Dermis blood vessel endothelial cell (primary cell): ENCODE data around the gene GLMP. TPM values are rescaled to one million over a fixed set of nuclear protein-coding genes. Genes with fewer than 3 reads are reported as not detected.
"Not testable (repeated sequence)": the region's sequence is repeated elsewhere in the genome, so short reads cannot be mapped to it uniquely, and the experiment has no call there.

Source experiments
- DNase-seq: peaks from one replicate; pipeline ENCODE4 v3.0.0; 2010
- total RNA-seq: library from RNA; depleted of rRNA; stranded (reverse); fragments of >200 nt; gene quantifications from 2 replicates; pipeline ENCODE4 v1.2.3, GENCODE V29; 2014

GLMP gene, protein sequence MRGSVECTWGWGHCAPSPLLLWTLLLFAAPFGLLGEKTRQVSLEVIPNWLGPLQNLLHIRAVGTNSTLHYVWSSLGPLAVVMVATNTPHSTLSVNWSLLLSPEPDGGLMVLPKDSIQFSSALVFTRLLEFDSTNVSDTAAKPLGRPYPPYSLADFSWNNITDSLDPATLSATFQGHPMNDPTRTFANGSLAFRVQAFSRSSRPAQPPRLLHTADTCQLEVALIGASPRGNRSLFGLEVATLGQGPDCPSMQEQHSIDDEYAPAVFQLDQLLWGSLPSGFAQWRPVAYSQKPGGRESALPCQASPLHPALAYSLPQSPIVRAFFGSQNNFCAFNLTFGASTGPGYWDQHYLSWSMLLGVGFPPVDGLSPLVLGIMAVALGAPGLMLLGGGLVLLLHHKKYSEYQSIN
- total RNA-seq = 48.3 and 50.4 TPM in 2 replicates

DNA sequence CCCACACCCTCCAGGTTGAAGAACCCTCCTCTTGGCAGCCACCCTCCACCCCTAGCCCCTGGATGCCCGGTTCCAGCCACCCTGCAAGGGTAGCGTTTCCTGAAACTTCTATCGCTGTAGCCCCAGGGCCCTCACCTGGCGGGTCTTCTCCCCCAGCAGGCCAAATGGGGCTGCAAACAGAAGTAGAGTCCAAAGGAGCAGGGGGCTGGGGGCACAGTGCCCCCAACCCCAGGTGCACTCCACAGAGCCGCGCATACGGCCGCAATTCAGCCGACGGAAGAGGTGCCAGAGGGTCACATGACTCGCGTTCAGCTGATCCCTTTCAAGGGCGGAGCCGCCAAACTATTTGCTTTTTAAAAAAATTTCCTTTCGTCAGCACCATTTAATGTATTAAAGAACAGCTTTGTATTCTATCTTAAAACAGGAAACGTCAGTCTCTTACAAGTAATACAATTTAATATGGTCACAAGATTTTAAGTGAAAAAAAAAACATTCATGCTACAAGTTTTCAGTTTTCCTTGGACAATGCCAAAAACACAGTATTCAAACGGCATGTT is at the start of gene GLMP:
GLMP (minus strand) TSS at position 289 of the 557 bp plus-strand sequence; CDS start at position 255, 34 bp downstream.
- DNase-seq = peak; percentile 79

DNA sequence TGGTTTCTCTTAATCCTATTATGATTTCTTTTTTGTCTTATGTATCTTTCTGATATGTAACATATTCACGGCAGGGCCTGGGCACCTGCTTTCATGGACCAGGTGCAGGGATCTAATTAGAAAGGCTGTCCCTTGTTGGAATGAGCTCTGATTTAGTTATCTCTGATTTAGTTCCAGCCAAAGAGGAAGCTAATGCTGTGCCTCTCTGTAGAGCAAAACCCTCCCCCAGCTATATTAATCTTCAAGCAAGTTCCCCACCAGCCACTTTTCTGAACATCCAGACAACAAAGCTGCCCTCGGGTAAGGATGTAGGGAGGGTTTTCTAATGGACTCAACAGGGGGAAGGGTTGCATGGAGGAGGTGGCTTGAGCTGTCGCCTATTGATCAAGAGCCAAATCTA is 48.9 kb upstream of the GLMP start:
- DNase-seq = no peak

DNA sequence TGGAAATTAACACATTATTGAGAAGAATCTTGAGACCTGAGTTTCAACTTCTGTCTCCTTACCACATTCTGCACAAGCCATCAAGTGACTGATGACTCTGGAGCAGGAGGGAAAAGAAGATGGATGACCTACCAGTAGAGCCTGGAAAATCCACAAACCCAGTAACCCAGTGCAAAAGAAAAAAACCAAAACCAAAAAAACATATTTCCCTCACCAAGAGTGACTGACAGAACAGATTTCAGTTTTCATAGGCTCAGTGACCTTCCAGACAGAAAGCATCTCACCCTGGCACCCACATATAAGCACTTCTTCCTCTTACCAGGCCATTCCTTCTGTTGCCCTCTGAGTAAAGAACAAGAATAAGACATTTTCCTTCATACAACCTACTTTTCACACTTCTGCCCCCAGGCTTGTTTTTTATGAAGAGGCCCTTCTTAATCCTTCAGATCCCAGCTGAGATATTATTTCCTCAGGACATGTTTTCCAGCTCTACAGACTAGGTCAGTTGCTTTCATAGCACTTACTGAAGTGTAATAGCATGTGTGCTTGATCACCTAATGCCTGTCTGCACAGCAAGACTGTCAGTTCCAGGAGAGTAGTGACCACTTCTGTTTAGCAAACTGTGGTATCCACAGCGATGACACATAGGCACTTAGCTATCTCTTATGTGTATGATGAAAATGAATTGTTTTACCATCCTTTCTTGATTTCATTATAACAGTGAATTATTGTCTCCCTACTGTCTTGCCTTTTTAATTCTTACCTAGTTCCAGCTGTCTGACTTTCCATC is 46.9 kb upstream of the GLMP start:
- no peak for DNase-seq

DNA sequence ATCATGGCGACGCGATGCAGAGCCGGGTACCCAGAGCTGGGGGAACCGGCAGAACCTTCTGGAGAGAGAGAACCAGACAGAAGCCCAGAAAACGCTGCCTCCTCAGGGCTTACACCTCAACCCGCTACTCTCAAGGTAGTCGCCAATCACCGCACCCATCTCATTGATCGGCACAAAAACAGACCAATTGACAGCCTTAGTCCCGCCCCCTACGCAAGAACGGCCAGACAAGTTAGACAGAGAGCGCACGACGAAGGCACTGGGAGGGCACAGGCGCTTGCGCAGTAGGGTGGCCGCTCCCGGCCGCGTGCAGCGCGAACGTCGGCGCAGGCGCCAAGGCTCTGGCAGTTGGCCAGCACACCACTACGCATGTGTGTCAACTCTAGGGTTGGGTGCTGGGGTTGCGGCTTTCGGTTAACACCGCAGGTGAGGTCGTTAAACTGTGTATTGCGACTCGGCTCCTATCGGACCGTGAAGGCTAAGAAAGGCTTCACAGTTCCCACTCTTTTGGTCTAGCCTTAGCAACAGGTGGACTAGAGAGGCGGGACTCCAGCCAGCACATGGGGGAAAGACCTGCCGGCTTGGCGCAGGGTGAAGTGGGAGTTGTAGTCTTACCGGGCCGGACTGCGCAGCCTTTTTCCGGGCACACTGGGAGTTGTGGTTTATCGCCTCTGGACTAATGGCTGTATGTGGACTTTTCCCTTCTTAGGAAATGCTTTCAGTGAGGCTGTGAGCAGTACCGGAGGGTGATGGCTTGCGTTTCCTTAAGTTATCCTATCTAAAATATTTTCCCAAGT is 42.9 kb upstream of the GLMP start, which contains the start of the genes CCT3 and TSACC:
CCT3 (minus strand) TSS at position 113 of the 797 bp plus-strand sequence; CDS start at position 5, 108 bp downstream.
TSACC (plus strand) TSS at position 347 of the 797 bp plus-strand sequence. CDS start 1,232 bp downstream, outside the sequence.
- peak; percentile 100 for DNase-seq

DNA sequence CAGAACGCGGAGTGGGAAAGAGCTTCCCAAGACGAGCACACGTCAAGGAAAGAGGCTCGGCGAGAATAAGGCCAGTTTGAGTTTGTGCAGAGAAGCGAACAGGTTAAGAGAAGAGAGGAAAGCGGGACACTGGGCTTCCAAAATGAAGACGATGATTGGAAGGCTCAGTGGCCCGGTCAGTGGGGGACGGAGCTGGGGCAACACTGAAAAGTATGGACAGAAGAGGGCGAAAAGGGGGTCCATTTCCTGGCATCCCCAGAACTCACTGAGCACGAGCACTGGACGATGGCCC is 42.4 kb upstream of the GLMP start:
- DNase-seq = no peak

DNA sequence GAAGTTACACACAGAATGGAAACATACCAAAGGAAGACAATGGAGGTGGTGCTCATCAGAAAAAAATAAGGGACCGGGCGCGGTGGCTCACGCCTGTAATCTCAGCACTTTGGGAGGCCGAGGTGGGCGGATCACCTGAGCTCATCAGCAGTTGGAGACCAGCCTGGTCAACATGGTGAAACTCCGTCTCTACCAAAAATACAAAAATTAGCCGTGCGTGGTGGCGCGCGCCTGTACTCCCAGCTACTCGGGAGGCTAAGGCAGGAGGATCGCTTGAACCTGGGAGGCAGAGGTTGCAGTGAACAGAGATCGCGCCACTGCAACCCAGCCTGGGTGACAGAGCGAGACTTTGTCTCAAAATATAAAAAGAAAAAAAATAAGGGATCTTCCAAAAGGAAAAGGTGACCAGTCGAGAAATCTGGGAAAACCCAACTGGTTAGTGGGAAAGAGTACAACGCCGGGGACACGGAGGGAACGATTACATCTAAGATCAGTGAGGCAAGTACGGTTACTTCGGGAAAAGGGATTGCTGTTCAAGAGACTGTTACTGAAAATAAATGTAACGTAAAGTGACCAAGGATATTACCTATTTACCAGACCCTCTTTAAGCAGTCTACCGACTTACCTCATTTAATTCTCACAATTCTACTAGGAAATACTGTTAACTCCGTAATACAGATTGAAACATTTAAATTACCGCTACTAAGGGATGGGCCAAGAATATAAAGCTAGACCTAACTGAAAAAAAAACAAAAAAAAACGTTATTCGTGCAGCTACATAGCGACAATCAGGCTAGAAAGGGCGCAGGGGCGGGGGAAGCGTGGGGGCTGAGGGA is 41.8 kb upstream of the GLMP start:
- peak; percentile 23 for DNase-seq

DNA sequence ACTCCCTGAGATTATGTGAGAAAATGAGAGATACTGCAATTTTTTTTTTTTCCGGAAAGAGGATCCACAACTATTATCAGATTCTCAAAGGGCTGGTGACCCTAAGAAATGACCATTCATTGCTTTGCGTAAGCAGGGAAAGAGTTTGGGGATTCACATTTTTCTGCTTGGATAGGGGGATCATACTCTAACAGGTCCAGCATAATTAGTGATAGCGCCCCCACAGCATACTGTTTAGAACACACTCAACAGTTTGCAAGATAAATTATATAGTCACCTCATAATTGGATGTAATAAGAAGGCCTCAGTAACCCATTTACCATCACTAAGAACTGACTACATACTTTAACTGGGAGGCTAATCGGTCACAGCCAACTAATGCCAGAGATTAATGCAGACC is 40.8 kb upstream of the GLMP start:
- DNase-seq = peak; percentile 49

DNA sequence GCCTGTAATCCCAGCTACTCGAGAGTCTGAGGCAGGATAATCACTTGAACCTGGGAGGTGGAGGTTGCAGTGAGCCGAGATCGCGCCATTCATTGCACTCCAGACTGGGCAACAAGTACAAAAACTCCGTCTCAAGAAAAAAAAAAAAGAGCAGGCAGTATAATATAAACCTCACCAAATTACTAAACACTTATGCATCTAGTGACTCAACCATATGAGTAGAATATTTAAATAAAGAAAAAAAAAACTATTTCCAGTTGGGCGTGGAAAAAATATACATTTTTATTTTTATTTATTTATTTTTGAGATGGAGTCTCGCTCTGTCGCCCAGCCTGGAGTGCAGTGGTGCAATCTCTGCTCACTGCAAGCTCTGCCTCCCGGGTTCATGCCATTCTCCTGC is 27.7 kb upstream of the GLMP start:
- DNase-seq = not testable (repeated sequence)

DNA sequence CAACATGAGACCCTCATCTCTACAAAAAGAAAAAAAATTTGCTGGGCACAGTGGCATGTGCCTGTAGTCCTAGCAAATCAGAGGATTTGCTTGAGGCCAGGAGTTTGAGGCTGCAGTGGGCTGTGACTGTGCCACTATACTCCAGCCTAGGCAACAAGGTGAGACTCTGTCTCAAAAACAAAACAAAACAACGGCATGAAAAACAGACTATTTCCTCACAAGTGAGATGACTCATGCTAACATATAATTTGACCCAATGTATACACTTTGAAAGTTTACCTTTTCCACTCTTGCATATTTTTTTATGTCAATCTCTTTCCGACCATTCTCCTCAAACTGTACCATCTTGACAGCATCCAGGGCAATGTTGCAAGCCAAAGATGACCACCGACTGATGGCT is 25.1 kb upstream of the GLMP start:
- DNase-seq = no peak

DNA sequence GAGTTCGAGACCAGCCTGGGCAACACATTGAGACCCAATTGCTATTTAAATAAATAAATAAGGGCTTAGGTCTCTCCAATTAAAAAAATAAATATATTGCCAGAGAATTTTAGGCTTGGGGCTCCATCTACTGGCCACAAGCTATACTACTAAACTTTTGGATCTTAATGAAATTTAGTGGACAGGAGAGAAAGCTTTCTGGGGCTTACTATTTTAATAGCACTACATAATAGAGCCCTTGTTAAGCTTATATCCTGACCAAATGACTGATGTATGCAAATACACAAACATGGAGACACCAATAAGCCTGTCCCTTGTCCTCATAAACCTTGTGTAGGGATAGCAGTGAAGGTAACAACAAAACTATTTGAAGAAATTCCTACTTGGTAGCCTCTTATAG is 24.2 kb upstream of the GLMP start:
- peak; percentile 64 for DNase-seq

DNA sequence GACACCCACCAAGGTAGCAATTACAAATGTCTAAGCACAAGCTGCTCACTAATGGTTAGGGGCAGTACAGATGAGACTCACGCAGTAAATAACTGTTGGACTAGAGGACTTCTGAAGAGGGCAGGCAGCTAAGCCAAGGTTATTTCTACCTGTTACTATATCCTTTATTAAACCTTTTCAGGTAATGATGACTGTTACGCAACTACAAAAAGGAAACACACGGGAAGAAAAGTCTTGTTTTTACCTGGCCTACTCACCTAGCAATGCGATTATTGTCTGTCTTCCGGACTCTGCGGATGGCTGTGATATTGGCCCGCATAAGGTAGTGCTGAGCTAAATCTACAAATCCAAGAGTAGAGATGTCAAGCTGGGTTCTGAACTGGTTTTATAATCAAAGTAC is 21.4 kb upstream of the GLMP start:
- no peak for DNase-seq

DNA sequence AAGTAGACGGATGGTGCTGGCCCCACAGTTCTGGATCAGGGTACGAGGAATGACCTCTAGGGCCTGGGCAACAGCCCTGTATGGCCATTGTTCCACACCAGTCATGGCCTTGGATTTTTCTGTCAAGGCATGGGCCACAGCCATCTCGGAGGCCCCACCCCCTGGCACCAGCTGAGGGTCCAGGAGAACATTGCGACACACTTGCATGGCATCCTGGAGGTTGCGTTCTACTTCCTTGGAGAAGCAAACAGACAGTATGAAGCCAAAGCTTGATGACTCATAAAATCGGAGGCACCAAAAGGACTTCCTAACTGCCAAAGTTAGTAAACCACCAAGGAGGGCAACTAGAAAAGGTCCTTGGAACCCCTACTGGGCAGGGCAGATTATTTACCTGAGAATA is 15.5 kb upstream of the GLMP start:
- no peak for DNase-seq

DNA sequence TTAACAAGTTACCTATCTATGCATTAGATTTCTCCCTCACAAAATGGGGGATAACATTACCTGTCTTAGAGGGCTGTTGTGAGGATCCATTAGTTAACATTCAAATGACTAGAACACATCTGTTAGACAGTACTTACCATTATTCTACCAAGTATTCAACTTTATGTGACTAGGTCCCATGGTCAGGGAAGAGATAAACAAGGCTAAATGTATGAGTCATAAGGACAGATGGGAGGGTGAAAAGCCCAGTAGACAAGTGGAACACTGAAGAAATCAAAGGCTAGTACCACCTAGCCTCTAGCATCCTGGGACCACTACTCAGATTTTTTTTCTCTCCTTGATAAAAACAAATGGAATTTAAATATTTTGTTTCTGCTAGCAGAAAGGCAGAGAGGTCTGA is 12.6 kb upstream of the GLMP start:
- peak; percentile 20 for DNase-seq

DNA sequence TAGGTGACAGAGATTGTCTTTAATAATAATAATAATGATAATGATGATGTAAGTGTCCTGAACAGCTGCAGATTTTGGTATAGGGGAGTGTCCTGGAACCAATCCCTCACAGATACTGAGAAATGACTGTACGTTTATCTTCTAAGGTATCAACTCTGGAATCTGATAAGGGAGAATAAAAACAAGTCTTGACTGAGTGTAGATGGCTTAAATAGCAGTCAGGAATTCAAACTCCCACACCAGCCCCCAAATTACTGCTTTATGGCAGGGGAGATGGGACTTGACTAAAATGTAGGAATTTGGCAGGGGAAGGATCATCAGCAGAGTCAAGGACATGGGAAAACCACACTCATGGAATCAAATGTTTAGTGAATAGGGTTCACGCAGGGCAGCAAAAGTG is 9.7 kb upstream of the GLMP start:
- no peak for DNase-seq

DNA sequence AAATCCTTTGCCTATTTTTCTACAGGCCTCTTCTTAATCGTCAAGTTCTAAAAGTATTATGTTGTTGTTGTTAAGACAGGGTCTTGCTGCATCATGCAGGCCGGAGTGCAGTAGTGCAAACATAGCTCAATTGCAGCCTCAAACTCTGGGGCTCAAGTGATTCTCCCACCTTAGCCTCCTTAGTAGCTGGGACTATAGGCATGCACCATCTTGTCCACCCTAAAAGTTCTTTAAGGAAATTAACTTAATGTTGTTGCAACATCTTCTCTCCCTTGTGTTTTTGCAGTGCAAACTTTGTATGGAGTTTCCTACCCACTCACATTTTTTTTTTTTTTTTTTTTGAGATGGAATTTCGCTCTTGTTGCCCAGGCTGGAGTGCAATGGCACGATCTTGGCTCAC is 7.8 kb upstream of the GLMP start:
- DNase-seq = no peak

DNA sequence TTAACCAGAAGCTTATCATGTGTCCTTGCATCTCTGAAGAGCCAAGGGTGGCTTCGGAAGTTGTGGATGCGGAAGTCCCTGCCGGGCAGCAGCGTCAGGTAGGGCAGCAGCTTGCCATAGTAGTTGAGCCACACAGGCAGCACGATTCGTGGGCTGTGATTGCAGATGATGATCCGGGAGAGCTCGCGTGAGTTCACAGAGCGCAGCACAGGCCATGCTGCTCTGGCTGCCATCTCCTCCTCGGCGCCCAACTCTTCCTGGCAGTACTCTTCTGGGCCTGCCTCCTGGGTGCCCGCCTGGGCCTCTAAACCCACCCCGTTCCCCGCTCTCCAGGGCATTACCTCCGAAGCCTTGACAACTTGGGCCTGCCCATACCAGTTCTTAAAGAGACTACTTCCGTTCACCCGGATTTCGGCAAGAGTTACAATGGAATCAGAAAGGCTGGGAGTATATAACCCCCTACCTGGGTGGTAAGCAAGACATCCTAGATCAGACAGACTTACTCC is 3.4 kb upstream of the GLMP start, which contains the start of gene VHLL:
VHLL (minus strand) TSS at position 456 of the 506 bp plus-strand sequence; CDS start at position 338, 118 bp downstream.
- DNase-seq = no peak

DNA sequence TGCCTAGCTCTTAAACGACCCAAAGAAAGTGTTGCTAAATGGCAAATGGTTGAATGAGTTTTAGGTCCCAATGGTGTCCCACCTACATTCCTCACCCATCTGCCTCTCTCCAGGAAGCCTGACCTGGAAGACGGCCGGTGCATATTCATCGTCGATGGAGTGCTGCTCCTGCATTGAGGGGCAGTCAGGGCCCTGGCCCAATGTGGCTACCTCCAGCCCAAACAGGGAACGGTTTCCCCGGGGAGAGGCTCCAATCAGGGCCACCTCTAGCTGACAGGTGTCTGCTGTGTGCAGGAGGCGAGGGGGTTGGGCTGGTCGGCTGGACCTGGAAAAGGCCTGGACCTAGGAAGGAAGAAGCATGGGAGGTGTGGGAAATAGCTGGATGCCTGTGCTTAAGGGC is 1.6 kb downstream of the GLMP start:
- no peak for DNase-seq

DNA sequence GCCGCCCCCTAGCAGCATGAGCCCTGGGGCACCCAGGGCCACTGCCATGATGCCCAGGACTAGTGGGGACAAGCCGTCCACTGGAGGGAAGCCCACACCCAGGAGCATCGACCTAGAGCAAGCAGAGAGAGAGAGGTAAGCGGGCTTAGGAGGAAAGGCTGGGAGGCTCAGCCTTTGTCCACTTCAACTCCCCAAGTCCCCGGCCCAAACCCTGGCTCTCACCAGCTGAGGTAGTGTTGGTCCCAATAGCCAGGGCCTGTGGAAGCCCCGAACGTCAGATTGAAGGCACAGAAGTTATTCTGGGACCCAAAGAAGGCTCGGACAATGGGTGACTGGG is 2.4 kb downstream of the GLMP start:
- DNase-seq = no peak

DNA sequence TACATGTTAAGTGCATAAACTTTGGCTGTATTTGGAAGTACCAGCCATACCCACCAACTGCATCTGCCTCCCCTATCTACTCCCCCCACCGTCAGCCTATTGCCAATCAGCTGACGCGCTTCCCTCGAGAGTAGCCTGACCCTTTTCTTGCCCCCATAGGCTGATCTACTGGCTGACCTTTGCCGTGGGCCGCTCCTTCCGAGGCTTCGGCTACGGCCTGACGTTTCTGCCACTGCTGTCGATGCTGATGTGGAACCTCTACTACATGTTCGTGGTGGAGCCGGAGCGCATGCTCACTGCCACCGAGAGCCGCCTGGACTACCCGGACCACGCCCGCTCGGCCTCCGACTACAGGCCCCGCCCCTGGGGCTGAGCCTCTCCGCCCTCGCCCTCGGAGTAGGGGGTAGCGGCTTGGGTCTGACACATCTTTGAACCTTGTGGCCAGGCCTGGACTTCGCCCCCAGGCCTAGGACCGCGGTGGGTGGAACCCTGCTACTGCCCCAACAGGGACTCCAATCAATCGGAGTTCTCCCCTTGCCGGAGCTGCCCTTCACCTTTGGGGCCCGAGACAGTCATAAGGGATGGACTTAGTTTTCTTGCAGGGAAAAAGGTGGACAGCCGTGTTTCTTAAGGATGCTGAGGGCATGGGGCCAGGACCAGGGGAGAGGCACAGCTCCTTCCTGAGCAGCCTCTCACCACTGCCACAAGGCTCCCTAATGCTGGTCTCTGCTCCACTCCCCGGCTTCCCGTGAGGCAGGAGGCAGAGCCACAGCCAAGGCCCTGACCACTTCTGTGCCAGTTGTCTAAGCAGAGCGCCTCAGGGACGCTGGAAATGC is 4.0 kb downstream of the GLMP start:
- peak; percentile 83 for DNase-seq

DNA sequence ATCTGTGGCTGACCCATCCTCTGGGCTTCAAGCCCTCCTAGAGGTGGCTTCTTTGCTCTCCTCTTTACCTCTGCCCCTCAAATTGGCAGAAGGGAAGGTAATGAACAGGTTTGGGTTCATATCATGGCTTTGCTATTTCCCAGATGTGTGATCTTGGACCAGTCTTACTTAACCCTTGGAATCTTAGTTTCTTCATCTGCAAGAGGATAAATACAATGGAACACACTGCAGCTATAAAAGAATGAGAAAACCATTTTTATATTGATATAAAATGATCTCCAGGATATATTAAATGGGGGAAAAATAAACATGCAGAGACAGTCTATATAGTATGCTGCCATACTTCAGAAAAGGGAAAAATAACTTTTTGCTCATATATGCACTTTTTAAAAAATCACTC is 5.6 kb downstream of the GLMP start:
- no peak for DNase-seq

DNA sequence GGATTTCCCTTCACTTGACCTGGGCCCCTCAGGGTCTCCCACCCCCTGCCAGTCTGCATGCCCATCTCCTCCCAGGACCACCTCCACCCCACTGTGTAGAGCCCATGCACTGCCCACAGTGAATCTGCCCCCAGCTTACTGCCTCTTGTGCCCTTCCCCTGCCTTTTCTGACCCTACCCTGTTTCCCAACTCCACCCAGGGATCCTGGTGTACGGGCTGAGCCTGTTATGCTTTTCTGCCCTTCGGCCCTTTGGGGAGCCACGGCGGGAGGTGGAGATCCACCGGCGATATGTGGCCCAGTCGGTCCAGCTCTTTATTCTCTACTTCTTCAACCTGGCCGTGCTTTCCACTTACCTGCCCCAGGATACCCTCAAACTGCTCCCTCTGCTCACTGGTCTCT is 9.4 kb downstream of the GLMP start:
- DNase-seq = no peak
